H1 (cell line): ENCODE data around the gene CFAP65. TPM values are rescaled to one million over a fixed set of nuclear protein-coding genes. Genes with fewer than 3 reads are reported as not detected.

Source experiments
- CTCF ChIA-PET: fragments of 300-600 bp; sonication (Branson Sonifier 250); formaldehyde crosslinking; loops from one replicate; lab custom pipeline; 2021; ENCODE audit not compliant: partially characterized antibody; lab: Charles Lee
- POLR2A ChIA-PET: fragments of 300-600 bp; sonication (Branson Sonifier 250); formaldehyde crosslinking; loops from one replicate; lab custom pipeline; 2021; ENCODE audit warnings: inconsistent platforms; ENCODE audit not compliant: partially characterized antibody; lab: Charles Lee
- DNase-seq, 2 experiments: peaks; one replicate each; pipeline versions ENCODE4 v3.0.0 to v3.0.0-alpha.2; 2010 to 2022; ENCODE audit warnings: low spot score in 2 of 2, low read depth in 1 of 2, mixed read lengths in 1 of 2
- FAIRE-seq: peaks from 2 replicates; lab custom pipeline; 2011; peaks lifted over from hg19 to GRCh38; lab: Jason Lieb, UNC
- H2AFZ ChIP-seq: 2 replicates; pipeline ENCODE4 v1.8.1; 2012; ENCODE audit warnings: low read length, inconsistent platforms
- H2AK5ac ChIP-seq: 2 replicates; pipeline ENCODE4 v1.6.1; 2013; ENCODE audit warnings: low read depth, low read length
- H2BK120ac ChIP-seq: replicated peaks from 2 replicates; pipeline ENCODE3; 2013; ENCODE audit warnings: low read depth, low read length, inconsistent platforms
- H2BK12ac ChIP-seq: 2 replicates; pipeline ENCODE4 v1.6.1; 2013; ENCODE audit warnings: low read depth, low read length
- H2BK15ac ChIP-seq: 2 replicates; pipeline ENCODE4 v1.6.1; 2013; ENCODE audit warnings: low read length
- H2BK20ac ChIP-seq: 2 replicates; pipeline ENCODE4 v1.6.1; 2013; ENCODE audit warnings: low read length
- H2BK5ac ChIP-seq: 2 replicates; pipeline ENCODE4 v1.6.1; 2013; ENCODE audit warnings: low read depth, low read length
- H3K14ac ChIP-seq: 2 replicates; pipeline ENCODE4 v1.6.1; 2013; ENCODE audit warnings: inconsistent platforms; ENCODE audit not compliant: insufficient read length
- H3K18ac ChIP-seq: 2 replicates; pipeline ENCODE4 v1.6.1; 2013; ENCODE audit warnings: low read length; ENCODE audit errors: extremely low read depth
- H3K23ac ChIP-seq: 2 replicates; pipeline ENCODE4 v1.6.1; 2013; ENCODE audit warnings: inconsistent platforms; ENCODE audit not compliant: insufficient read length
- H3K23me2 ChIP-seq: 2 replicates; pipeline ENCODE4 v1.6.1; 2013; ENCODE audit warnings: low read depth, low read length
- H3K27ac ChIP-seq: 2 replicates; pipeline ENCODE4 v1.6.1; 2011; ENCODE audit warnings: low read depth, low read length, inconsistent platforms
- H3K27me3 ChIP-seq, 4 experiments: replicated peaks in 1 of 4; 1 replicate in 1 of 4; 2 replicates in 3 of 4; pipeline versions ENCODE4 v1.6.1 to v1.8.1; 2011 to 2013; ENCODE audit warnings: low read length in 3 of 4, mild to moderate bottlenecking in 3 of 4, inconsistent platforms in 2 of 4, mixed read lengths in 2 of 4, moderate library complexity in 1 of 4; ENCODE audit not compliant: control insufficient read depth in 3 of 4, insufficient read depth in 3 of 4; ENCODE audit errors: extremely low read depth in 1 of 4
- H3K36me3 ChIP-seq, 4 experiments: 2 replicates each; pipeline versions ENCODE4 v1.6.1 to v1.8.1; 2011 to 2013; ENCODE audit warnings: mild to moderate bottlenecking in 4 of 4, low read length in 3 of 4, moderate library complexity in 2 of 4, control low read depth in 1 of 4, inconsistent platforms in 1 of 4; ENCODE audit not compliant: insufficient read depth in 4 of 4, control insufficient read depth in 2 of 4
- H3K4ac ChIP-seq: replicated peaks from 2 replicates; pipeline ENCODE3; 2013; ENCODE audit warnings: low read length, low read depth, mixed read lengths, inconsistent platforms; ENCODE audit not compliant: insufficient read length
- H3K4me1 ChIP-seq, 4 experiments: replicated peaks in 1 of 4; 1 replicate in 1 of 4; 2 replicates in 3 of 4; pipeline versions ENCODE4 v1.6.1 to v1.8.1; 2011 to 2013; ENCODE audit warnings: low read length in 3 of 4, inconsistent platforms in 2 of 4, mixed read lengths in 1 of 4; ENCODE audit not compliant: insufficient read depth in 4 of 4, control insufficient read depth in 3 of 4
- H3K4me2 ChIP-seq, 2 experiments: 2 replicates each; pipeline versions ENCODE4 v1.6.1 to v1.8.1; 2011 to 2013; ENCODE audit warnings: low read depth in 2 of 2, low read length in 2 of 2, control low read depth in 1 of 2, inconsistent platforms in 1 of 2, mild to moderate bottlenecking in 1 of 2; ENCODE audit not compliant: insufficient read depth in 1 of 2
- H3K4me3 ChIP-seq, 4 experiments: fragments of 200-600, 300-600 bp in 1 of 4; sonication (generic), shearing (Covaris generic), sonication (Bioruptor Twin) in 1 of 4; 2 replicates each; pipeline versions ENCODE4 v1.5.1 to v1.8.1; 2011 to 2016; ENCODE audit warnings: low read length in 4 of 4, low read depth in 3 of 4, control low read depth in 2 of 4, inconsistent platforms in 2 of 4, mild to moderate bottlenecking in 2 of 4, mixed read lengths in 1 of 4, moderate library complexity in 1 of 4; ENCODE audit not compliant: insufficient read depth in 2 of 4; ENCODE audit errors: extremely low read depth in 1 of 4
- H3K56ac ChIP-seq: replicated peaks from 2 replicates; pipeline ENCODE3; 2013; ENCODE audit warnings: low read depth, mild to moderate bottlenecking, mixed read lengths, low read length, inconsistent platforms; ENCODE audit not compliant: insufficient read length
- H3K79me1 ChIP-seq: 2 replicates; pipeline ENCODE4 v1.6.1; 2013; ENCODE audit warnings: low read depth, low read length, control low read depth
- H3K79me2 ChIP-seq, 2 experiments: 2 replicates each; pipeline versions ENCODE4 v1.6.1 to v1.8.1; 2012 to 2013; ENCODE audit warnings: low read length in 2 of 2, mild to moderate bottlenecking in 2 of 2, inconsistent platforms in 1 of 2; ENCODE audit not compliant: insufficient read depth in 2 of 2, control insufficient read depth in 1 of 2
- H3K9ac ChIP-seq, 4 experiments: replicated peaks in 1 of 4; 1 replicate in 1 of 4; 2 replicates in 3 of 4; pipeline versions ENCODE4 v1.6.1 to v1.8.1; 2011 to 2013; ENCODE audit warnings: low read depth in 3 of 4, low read length in 3 of 4, control low read depth in 2 of 4, mild to moderate bottlenecking in 2 of 4, moderate library complexity in 2 of 4, inconsistent platforms in 1 of 4; ENCODE audit errors: extremely low read depth in 1 of 4
- H3K9me3 ChIP-seq, 2 experiments: 2 replicates each; pipeline versions ENCODE4 v1.6.1 to v1.8.1; 2012 to 2013; ENCODE audit warnings: mild to moderate bottlenecking in 2 of 2, moderate library complexity in 2 of 2, control low read depth in 1 of 2, inconsistent platforms in 1 of 2, low read depth in 1 of 2, low read length in 1 of 2, mixed read lengths in 1 of 2; ENCODE audit not compliant: insufficient read depth in 2 of 2
- H4K20me1 ChIP-seq, 2 experiments: replicated peaks in 1 of 2; 2 replicates each; pipeline versions ENCODE3 to v1.8.1; 2011 to 2013; ENCODE audit warnings: inconsistent platforms in 2 of 2, low read length in 2 of 2, mild to moderate bottlenecking in 1 of 2; ENCODE audit not compliant: insufficient read depth in 2 of 2, control insufficient read depth in 1 of 2
- H4K5ac ChIP-seq: 2 replicates; pipeline ENCODE4 v1.6.1; 2013; ENCODE audit warnings: low read length, low read depth, mixed read lengths, inconsistent platforms; ENCODE audit not compliant: insufficient read length
- H4K8ac ChIP-seq: 2 replicates; pipeline ENCODE4 v1.8.0; 2013; ENCODE audit warnings: mild to moderate bottlenecking, moderate library complexity, low read length, inconsistent platforms; ENCODE audit not compliant: insufficient read depth; ENCODE audit errors: extremely low read depth
- H4K91ac ChIP-seq: replicated peaks from 2 replicates; pipeline ENCODE3; 2013; ENCODE audit warnings: low read length, mixed read lengths, inconsistent platforms; ENCODE audit not compliant: insufficient read length
- KDM4A ChIP-seq: IDR thresholded peaks from one replicate; pipeline ENCODE4 v1.7.1; 2012; ENCODE audit warnings: low read depth, mild to moderate bottlenecking, moderate library complexity, low read length, inconsistent platforms; ENCODE audit not compliant: severe bottlenecking
- MAFK ChIP-seq: IDR thresholded peaks from 2 replicates; pipeline ENCODE4 v1.6.1; 2012; ENCODE audit warnings: low read depth, mild to moderate bottlenecking, improper control_type of control experiment, low read length
- RAD21 ChIP-seq, 2 experiments: IDR thresholded peaks in 1 of 2; conservative IDR thresholded peaks in 1 of 2; 2 replicates each; pipeline ENCODE4 v1.6.1; 2011; ENCODE audit warnings: low read depth in 2 of 2, low read length in 2 of 2, improper control_type of control experiment in 1 of 2, inconsistent platforms in 1 of 2, mild to moderate bottlenecking in 1 of 2, moderate library complexity in 1 of 2
- WGBS, 2 experiments: shearing (Covaris generic) in 1 of 2; methylation state at CpG; one replicate each; pipeline versions ENCODE4 v1.1.6 to v1.1.7; 2013 to 2015; ENCODE audit warnings: low lambda C conversion rate in 2 of 2, mixed read lengths in 2 of 2, inconsistent platforms in 1 of 2, low coverage in 1 of 2, missing lambda C conversion rate in 1 of 2; ENCODE audit not compliant: insufficient replicate concordance in 2 of 2, insufficient coverage in 1 of 2, insufficient read length in 1 of 2; ENCODE audit errors: extremely low coverage in 1 of 2, missing lambda C conversion rate in 1 of 2; 5-methylcytosine and 5-hydroxymethylcytosine counted together
- polyA plus RNA-seq, 7 experiments: library from polyadenylated mRNA; depleted of rRNA in 3 of 7; stranded (reverse) in 5 of 7; unstranded in 2 of 7; fragments of >200 nt in 5 of 7; fragments of 200-250 nt in 2 of 7; gene quantifications; 1 replicate in 5 of 7; 2 replicates in 1 of 7; 4 replicates in 1 of 7; pipeline versions ENCODE4 v1.2.1 to v1.2.3, GENCODE V29; 2011 to 2013; ENCODE audit warnings: missing spikeins in 2 of 7, mixed read lengths in 2 of 7
- total RNA-seq: library from RNA; stranded (reverse); fragmentation: NEBNext Ultra II Directional; extraction: Animal tissue kit (Norgen Biotek cat#: 25700); gene quantifications from 2 replicates; pipeline ENCODE4 v1.2.1, GENCODE V29; 2021

Gene CFAP65
- total and polyA plus RNA-seq, 2 of the 8 experiments (the other 6 are each of a cell fraction or from before 2014, with no cell fraction given): 0.19 to 0.45 TPM

- Histone ChIP-seq H3K14ac (no peak overlapping the region), H2AK5ac (no peak overlapping the region), H3K4me3 (no peak overlapping the region), H3K27me3 (peaks cover 0 to 1% (median 0%) of the 10 kb centered on the region in 4 experiments; a peak in 1 of 7 replicates), H4K5ac (no peak overlapping the region), H2AFZ (no peak overlapping the region), H3K79me2 (no peaks in the 10 kb centered on the region), H3K4ac (no peak overlapping the region), H2BK20ac (no peak overlapping the region), H4K91ac (no peak overlapping the region), H3K36me3 (no peaks in the 10 kb centered on the region), H4K20me1 (peaks cover 0 to 2% of the 10 kb centered on the region in 2 experiments), H3K18ac (no peak overlapping the region), H3K23me2 (no peaks in the 10 kb centered on the region), H3K56ac (no peak overlapping the region), H2BK12ac (no peak overlapping the region), H3K4me1 (peaks cover 0 to 3% (median 0%) of the 10 kb centered on the region in 4 experiments; a peak in 1 of 7 replicates), H3K79me1 (no peaks in the 10 kb centered on the region), H2BK15ac (no peak overlapping the region), H3K27ac (no peak overlapping the region), H2BK5ac (no peak overlapping the region), H2BK120ac (no peak overlapping the region), H4K8ac (no peak overlapping the region), H3K4me2 (no peak overlapping the region), H3K9me3 (no peaks in the 10 kb centered on the region), H3K23ac (no peak overlapping the region), H3K9ac (no peak overlapping the region)
- CTCF ChIA-PET: interaction anchor here (1.4 to 62.8 kb wide), 4 partner anchors 11 to 59 kb away, joined by 5 to 1777 read pairs (median 72); no protein-coding TSS in a partner anchor
- TF ChIP-seq KDM4A: no peak
- TF ChIP-seq MAFK: peak; percentile 60; the same call in 1 of the 2 replicates
- TF ChIP-seq RAD21 (IDR thresholded peaks at IDR 0.05 in 1 of 2, conservative IDR thresholded peaks at IDR 0.05 in 1 of 2; ENCODE audit: low read depth in 2 of 2, low read length in 2 of 2): no peak
- DNase-seq: no peak
- 99% methylated on average over 4 of the region's 4 CpGs; no CpG with 5 or more reads in 1 of the 2 experiments for WGBS, 2 experiments
- no peak for FAIRE-seq
- POLR2A ChIA-PET: no interaction called here
Measured at GRCh38 chr2:219089330-219089729, 48.0 kb upstream of the CFAP65 start.
